Measurements from ENCODE around the gene UBD. TPM values are rescaled to one million over a fixed set of nuclear protein-coding genes. Genes with fewer than 3 reads are reported as not detected.

The UBD gene
- polyA plus RNA-seq, 2 of the 4 experiments (the other 2 are of a cell fraction), result 0.19 to 0.41 TPM

GRCh38 chr6:29505808-29506207 lies 53.7 kb downstream of the UBD start (continued):
- no peak for TF ChIP-seq REST (IDR thresholded peaks at IDR 0.05)
- TF ChIP-seq POLR2A (IDR thresholded peaks at IDR 0.05; ENCODE audit: low read length), result no peak
- TF ChIP-seq RNF2 (IDR thresholded peaks at IDR 0.05; ENCODE audit: borderline replicate concordance, low read depth), result no peak

Small RNA genes lying within 50 kb of the gene (small RNA-seq; reads per million reads assigned to genes)
- 0 to 0.08 (median 0) reads per million in 6 experiments for gene SNORD32B
- gene TMEM183AP1, result 0 to 0.52 (median 0) reads per million in 6 experiments

Other genes with a start within 250 kb of the UBD start
- not detected in 2 replicates for gene OR5V1, start 190.9 kb downstream of the UBD start, polyA plus RNA-seq (2011; rRNA removed)
- not detected in 3 replicates for gene OR5V1, start 190.9 kb downstream of the UBD start, polyA plus RNA-seq (2017; fragmentation: RNase III; extraction: RNeasy Plus Mini Kit Qiagen cat#74134 plus additional on column Dnase treatment)
- not detected in 2 replicates for gene OR12D3, start 184.4 kb downstream of the UBD start, polyA plus RNA-seq (2011; rRNA removed)
- not detected in 3 replicates for gene OR12D3, start 184.4 kb downstream of the UBD start, polyA plus RNA-seq (2017; fragmentation: RNase III; extraction: RNeasy Plus Mini Kit Qiagen cat#74134 plus additional on column Dnase treatment)
- not detected in 2 replicates for gene OR12D2, start 164.1 kb downstream of the UBD start, polyA plus RNA-seq (2011; rRNA removed)
- not detected in 3 replicates for gene OR12D2, start 164.1 kb downstream of the UBD start, polyA plus RNA-seq (2017; fragmentation: RNase III; extraction: RNeasy Plus Mini Kit Qiagen cat#74134 plus additional on column Dnase treatment)
- not detected in 2 replicates for gene OR12D1, start 144.8 kb downstream of the UBD start, polyA plus RNA-seq (2011; rRNA removed)
- gene OR12D1, start 144.8 kb downstream of the UBD start, polyA plus RNA-seq (2017; fragmentation: RNase III; extraction: RNeasy Plus Mini Kit Qiagen cat#74134 plus additional on column Dnase treatment), result not detected in 3 replicates
- not detected in 2 replicates for gene OR10C1, start 120.4 kb downstream of the UBD start, polyA plus RNA-seq (2011; rRNA removed)
- not detected in 3 replicates for gene OR10C1, start 120.4 kb downstream of the UBD start, polyA plus RNA-seq (2017; fragmentation: RNase III; extraction: RNeasy Plus Mini Kit Qiagen cat#74134 plus additional on column Dnase treatment)
- not detected in 2 replicates for gene OR11A1, start 102.7 kb downstream of the UBD start, polyA plus RNA-seq (2011; rRNA removed)
- gene OR11A1, start 102.7 kb downstream of the UBD start, polyA plus RNA-seq (2017; fragmentation: RNase III; extraction: RNeasy Plus Mini Kit Qiagen cat#74134 plus additional on column Dnase treatment), result not detected in 3 replicates
- not detected in 2 replicates for gene OR2H1, start 102.6 kb downstream of the UBD start, polyA plus RNA-seq (2011; rRNA removed)
- gene OR2H1, start 102.6 kb downstream of the UBD start, polyA plus RNA-seq (2017; fragmentation: RNase III; extraction: RNeasy Plus Mini Kit Qiagen cat#74134 plus additional on column Dnase treatment), result not detected in 3 replicates
- gene MAS1L, start 71.8 kb downstream of the UBD start, polyA plus RNA-seq (2011; rRNA removed), result not detected in 2 replicates
- gene MAS1L, start 71.8 kb downstream of the UBD start, polyA plus RNA-seq (2017; fragmentation: RNase III; extraction: RNeasy Plus Mini Kit Qiagen cat#74134 plus additional on column Dnase treatment), result not detected in 3 replicates
- gene OR2H2, start 25.4 kb upstream of the UBD start, polyA plus RNA-seq (2011; rRNA removed), result not detected in 2 replicates
- not detected in 3 replicates for gene OR2H2, start 25.4 kb upstream of the UBD start, polyA plus RNA-seq (2017; fragmentation: RNase III; extraction: RNeasy Plus Mini Kit Qiagen cat#74134 plus additional on column Dnase treatment)
- gene GABBR1, start 73.5 kb upstream of the UBD start, polyA plus RNA-seq (2011; rRNA removed), result 6.8 and 11.0 TPM in 2 replicates
- gene GABBR1, start 73.5 kb upstream of the UBD start, polyA plus RNA-seq (2017; fragmentation: RNase III; extraction: RNeasy Plus Mini Kit Qiagen cat#74134 plus additional on column Dnase treatment), result 8.2 to 9.7 TPM (median 9.0 TPM) in 3 replicates
- not detected in 2 replicates for gene MOG, start 97.4 kb upstream of the UBD start, polyA plus RNA-seq (2011; rRNA removed)
- not detected in 3 replicates for gene MOG, start 97.4 kb upstream of the UBD start, polyA plus RNA-seq (2017; fragmentation: RNase III; extraction: RNeasy Plus Mini Kit Qiagen cat#74134 plus additional on column Dnase treatment)
- 0.07 and 0.08 TPM in 2 replicates for gene ZFP57, start 121.4 kb upstream of the UBD start, polyA plus RNA-seq (2011; rRNA removed)
- not detected in 3 replicates for gene ZFP57, start 121.4 kb upstream of the UBD start, polyA plus RNA-seq (2017; fragmentation: RNase III; extraction: RNeasy Plus Mini Kit Qiagen cat#74134 plus additional on column Dnase treatment)
- 2.7 and 3.5 TPM in 2 replicates for gene HLA-F, start 163.7 kb upstream of the UBD start, polyA plus RNA-seq (2011; rRNA removed)
- 3.1 to 4.5 TPM (median 3.3 TPM) in 3 replicates for gene HLA-F, start 163.7 kb upstream of the UBD start, polyA plus RNA-seq (2017; fragmentation: RNase III; extraction: RNeasy Plus Mini Kit Qiagen cat#74134 plus additional on column Dnase treatment)

All from A549 (cell line).